HG02642 (cell line): Measurements from ENCODE around the gene ATG2A.
A peak's percentile ranks its signal among the peaks of the same experiment; 100 is the strongest.

Experiments used
- ATAC-seq: cut with Tn5 transposase; IDR thresholded peaks from one replicate; pipeline ENCODE4 v1.9.1; 2021; ENCODE audit warnings: mild to moderate bottlenecking; ENCODE audit not compliant: unreplicated experiment, poor library complexity

Gene ATG2A

DNA sequence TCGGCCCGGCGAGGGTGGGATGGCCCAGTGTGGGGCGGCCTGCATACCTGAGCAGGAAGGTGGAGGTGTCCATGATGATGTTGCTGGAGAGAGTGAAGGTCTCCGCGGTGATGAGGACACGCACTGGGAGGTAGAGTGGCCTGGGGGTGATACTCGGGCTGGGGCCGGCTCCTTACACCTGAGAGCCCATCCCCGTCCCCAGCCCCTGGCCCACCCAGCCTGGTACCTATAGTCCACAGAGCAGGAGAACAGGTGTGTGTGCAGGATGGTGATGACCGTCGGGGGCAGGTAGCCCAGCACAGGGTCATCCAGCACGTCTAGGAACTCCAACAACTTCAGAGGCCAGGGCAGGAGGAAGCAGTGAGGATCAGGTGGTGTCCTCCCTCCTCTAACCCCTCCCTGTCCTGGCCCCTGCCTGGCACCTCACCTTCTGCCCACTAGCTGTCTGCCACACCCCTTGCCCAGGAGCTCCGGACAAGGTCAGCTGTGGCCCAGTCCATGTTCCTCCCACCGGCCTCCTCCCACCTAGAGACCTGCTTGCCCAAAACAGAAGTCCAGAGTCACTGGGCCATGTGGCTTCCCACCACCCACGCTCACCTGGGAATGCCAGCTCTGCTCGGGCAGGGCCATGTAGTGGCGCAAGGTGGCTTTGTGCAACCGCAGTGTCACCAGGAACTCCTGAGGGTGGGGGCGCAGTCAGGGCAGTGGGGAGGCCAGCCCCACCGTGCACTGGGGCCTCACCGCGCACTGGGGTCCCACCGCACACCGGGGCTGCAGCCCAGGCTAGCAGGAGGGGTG, 11.3 kb downstream of the ATG2A start:
- no peak for ATAC-seq

DNA sequence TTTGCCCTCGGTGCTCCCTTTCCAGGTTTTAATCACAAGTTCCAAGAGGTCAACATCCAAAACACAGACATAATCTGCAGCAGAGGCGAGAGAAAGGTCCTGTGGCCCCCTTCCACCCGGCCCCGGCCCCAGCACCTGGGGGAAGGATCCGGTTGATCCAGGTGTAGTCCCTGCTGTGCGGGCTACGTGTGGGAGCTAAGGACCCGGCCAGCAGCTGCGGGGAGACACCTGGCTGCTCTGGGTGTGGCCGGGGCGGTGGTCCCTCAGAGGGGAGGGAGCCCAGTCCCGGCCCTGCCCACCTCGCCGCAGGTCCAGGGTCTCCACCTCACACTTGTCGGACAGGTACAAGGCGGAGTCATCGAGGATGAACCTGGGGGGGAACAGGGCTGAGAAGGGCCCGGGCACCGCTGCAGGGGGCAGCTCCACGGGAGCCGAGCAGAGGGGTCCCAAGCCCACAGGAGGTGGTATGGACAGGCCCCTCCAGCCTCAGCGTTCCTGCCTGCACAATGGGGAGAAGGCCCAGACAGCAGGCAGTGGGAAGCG, 13.6 kb downstream of the ATG2A start:
- no peak for ATAC-seq

DNA sequence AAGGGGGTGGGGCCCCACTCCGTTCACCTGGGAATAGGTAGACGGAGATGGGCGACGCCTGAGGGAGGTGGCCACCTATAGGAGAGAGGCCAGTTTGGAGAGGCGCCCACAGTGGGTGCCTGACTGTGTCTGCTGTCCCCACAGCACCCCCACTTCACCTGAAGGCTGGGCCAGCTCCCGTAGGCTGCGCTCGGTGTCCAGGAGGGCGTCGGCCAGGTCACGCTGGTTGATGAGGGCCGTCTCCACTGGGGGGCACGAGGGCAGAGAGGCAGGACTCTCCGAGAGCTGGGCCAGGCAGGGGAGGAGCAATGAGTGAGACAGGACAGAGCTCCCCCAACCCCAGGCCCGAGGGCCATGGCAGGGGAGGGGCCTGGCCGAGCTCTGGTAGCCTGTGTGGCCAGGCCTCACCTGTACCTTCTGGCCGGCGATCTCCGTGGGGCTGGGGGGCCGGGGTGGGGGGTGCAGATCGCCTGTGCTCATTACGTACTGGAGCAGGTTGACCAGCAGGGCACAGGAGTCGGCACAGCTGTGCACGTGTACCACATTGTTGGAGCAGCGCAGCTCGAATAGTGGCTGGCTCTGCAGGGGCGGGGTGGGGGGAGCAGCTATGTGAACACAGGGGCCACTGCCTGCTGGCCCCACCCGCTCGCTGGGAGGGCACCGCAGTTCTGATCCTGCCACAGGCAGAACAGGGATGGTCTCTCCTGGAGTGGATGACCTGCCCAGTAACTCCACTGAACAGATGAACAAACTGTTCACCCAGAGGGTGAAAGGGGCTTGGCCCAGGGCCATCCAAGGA, 14.7 kb downstream of the ATG2A start:
- no peak for ATAC-seq

DNA sequence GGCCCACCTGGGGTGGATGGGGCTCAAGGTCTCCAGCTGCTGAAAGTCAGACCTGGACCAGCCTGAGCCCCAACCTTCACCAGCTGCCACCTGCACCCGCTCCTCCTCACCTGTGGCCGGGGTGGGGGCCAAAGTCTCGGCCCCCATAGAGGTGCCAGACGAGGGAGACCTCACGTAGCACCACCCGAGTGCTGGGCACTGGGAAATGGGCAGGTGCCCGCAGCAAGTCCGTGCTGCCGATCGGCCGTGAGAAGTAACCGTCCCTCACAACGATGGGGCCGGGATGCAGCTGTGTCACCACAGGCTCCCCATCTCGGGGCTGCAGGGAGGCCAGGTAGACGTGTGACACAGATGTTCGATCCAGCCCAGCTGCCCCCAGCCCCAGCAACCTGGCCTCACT, 16.2 kb downstream of the ATG2A start:
- ATAC-seq = no peak

DNA sequence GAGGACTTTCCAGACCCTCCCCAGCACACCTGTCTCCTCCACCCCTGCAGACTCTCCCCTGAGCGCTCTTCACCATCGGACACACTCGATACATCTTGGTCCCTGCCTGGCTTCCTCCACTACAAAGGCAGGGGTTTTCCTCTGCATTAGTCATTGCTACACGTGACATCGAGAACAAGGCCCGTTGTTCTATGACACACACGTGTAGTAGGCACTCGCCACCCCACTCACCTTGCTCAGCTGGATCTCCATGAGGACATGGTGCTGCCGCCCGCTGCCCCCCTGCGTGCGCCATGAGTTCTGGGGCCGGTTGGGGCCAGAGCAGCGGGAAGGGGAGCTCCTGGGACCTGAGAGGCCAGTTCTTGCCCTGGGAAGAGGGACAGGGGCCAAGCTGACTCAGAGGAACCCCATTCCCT, 16.7 kb downstream of the ATG2A start:
- ATAC-seq = no peak

DNA sequence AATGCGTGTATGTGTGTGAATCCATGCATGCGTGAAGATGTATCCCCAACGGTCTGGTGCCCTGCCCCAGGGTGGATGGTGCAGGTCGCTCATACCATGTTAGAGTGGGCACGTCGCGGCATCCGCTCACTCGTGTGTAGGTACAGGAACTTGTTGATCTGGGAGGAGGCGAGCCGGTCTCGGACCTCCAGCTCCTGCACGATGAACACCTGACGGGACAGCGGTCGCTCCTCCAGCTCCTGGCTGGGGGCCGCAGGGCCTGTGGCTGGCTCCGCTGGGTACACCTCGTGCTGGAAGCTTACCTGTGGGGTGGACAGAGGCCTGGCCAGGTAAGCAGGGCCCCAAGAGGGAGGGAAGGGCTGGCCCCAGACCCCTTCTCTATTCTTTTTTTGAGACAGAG, 18.5 kb downstream of the ATG2A start:
- no peak for ATAC-seq

DNA sequence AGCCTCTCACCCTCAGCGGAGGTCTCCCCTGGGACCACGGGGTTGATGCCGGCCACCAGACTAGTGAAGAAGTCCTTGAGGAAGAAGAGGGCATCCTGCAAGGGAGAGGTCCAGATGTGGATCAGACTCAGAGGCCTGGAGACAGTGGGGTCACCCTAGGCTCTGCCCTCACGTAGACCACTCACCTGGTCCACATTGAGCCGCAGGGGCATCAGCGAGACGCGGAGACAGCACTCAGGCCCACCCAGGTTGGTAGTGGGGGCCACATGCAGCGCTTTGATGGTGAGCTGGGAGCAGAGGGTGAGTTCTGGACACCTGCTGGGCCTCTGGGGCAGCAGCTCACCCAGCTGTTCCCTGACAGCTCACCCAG, 18.9 kb downstream of the ATG2A start:
- ATAC-seq = no peak

DNA sequence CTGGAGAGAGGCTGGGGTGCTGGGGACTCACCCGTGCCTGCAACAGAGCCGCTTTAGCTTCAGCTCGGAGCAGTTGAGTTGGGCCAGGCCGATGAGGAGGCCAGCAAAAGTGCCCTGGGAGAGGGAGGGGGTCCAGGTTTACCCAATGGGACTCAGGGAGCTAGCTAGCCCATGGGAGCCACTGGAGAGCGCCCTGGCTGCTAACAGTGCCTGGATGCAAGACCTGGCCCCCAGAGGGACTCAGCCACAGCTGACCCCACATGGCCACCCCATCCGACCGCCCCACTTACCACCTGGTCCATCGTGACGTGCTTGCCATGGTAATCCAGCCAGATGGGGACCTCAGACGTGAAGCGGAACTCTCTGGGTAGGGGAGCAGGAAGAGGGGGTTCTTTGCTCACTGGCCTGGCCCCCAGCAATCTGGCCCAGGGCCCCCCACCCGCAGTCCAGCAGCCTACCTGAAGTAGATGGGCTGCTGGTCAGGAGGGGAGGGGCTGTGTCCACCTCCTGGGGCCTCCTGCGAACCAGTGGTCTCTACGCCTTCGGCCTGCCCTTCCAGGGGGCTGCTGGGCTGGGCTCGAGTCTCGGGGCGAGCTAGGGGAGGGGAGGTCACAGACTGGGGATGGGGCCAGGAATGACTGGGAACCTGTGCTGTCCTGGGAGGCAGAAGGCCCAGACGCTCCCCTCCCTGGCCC, 19.5 kb downstream of the ATG2A start:
- ATAC-seq = no peak

DNA sequence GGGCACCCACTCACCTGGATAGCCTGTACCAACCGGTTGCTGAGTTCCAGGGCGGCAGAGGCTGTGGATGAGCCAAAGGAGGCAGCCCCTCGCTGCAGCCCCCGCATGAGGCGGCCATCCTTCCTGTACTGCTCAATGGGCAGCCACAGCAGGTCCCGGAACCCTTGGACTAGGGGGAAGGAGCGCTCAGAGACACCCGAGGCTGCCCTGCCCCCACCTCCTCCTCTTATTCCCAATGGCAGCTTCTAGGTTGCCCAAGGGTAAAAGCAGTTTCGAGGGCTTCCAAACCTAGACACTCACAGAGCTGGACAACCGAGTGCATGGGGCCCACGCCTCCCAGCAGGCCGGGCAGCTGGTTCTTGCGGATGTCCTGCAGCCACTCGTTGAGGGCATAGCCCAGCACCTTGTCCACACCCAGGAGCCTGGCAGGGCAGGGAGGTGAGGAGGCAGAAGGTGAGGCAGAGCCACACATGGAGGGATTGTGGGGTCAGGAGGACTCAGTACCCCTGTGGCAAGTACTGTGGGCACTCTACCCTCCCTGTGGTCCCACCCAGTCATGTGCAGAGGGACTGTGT, 20.5 kb downstream of the ATG2A start:
- no peak for ATAC-seq

DNA sequence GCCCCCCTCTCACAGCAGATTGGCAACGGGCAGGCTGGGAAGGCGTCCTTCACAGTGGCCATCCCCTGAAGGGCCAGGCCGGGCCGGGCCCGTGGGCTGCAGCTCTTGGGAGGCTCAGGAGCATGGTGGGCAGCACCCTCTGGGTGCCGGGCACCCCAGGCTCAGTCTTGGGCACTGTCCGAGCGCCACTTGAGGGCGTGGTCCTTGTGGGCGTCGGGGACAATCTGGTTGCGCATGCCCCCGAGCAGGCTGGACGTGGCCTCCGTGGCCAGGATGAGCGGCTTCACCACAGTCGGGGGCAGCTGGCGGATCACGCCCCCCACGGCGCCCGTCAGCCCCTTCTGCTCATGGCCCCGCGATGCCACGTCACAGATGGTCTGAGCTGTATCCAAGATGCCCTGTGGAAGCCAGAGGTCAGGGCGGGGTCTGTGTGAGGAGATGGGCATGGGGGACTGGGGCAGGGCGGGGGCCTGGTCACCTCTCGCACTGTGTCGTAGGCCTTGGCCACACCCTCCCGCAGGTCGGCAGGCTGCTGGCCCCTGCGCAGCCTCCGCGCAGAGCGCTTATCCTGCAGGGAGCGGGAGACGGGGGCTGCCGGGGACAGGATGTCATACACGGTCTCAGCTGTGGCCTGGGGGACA, 22.1 kb downstream of the ATG2A start:
- ATAC-seq = no peak

DNA sequence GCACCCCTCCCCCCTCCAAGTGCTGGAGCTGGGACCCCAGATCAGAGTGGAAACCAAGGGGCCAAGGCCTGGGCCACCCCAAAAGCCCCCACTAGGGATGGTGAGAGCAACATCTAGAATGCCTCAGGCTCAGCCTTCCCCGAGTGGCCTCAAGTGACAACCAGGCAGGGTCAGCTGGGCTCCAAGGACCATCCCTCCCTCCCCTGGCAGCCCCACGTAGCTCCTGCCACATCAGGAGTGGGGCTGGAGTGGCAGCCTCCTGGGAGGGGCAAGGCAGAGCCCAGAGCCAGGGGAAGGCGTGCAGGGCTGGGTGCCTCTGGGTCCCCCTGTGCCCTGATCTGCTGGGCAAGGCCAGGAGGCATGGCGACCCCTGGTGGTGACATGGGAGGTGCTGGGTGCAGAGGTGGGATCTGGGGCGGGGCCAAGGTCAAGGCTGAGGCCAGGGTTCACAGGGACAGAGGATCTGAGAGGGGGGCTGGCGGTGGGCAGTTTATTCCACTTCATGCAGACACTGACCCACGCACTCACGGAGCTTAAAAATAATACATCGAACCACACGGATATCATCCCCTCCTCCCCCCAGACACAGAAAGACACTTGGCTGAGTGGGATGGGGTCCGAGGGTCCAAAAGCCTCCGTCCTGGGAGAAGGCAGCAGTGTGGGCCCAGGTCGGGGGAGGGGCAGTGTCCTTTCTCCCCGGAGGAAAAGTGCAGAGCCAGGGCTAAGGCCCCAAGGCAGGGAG, 22.8 kb downstream of the ATG2A start:
- ATAC-seq = peak; percentile 51

DNA sequence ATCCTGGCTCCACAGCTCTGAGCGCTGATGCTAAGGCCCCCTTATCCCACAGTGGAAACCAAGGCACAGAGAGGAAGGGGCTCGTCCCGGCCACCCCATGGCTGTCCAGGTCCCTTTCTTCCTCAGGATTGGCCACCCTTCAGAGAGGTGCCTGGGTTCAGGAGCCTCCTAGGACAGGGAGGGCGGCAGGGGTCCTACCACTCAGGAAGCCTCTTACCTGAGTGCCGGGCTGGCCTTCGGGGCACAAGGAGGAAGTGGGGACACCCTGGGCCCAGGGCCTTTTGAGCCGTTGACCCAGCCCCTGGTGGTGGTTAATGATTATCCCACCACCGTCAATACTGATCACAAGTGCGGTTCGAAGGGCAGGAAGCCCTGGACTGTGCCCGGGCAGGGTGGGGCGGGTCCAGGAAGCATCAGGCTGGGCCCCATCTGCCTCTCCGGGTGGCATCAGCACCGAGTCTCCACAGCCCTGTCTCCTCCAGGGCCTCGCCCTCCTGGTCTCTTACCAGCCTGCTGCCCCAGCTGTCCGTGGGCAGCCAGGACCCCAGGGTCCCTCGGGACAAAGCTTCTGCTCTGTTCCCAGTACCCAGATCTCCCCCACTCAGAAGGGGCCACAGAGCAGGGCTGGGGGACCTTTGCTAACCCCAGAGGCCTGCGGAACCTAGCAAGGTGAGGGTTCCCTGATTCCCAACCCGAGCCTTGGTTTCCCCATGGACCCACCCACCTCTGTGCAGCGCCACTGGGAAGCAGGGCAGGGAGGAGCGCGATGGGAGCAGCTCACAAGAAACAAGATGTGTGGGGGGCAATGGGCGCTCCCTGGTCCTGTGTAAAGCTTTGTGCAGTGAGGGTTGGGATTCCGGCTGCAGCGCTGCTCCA, 23.6 kb downstream of the ATG2A start:
- ATAC-seq = no peak

DNA sequence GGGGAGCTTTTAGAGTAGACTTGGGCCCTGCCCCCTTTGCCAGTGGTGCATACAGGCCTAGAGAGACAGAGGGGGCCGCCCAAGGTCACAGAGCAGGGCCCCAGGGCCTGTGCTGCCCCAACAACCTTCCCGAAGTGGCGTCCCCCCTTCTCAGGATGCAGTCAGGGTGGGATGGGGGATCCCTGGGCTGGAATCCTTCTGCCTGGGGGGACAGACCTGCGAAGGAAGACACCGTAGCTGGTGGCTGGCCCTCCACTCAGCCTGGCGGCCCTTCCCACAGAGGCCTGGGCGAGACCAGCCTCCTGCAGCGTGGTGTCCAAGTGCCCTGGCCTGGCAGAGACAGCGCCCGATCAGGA, 24.2 kb downstream of the ATG2A start:
- ATAC-seq = no peak

DNA sequence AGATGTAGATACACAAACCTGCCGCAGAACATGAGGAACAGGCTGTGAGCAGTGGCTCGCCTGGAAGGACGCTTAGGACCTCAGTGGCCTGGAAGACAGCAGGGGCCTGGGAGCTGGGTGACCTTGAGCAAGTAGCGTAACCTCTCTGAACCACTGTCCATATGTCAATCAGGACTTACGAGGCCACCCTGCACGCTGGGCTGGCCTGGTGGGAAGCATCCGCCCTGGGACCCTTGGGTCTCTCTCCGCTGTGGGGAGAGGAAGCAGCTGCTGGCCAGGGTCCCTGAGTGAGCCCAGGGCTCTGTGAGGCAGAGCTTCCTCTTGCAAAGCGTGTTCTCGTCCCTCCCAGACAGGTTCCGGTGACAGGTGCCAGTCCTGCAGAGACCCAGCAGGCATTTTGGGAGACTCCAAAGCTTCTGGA, 24.6 kb downstream of the ATG2A start:
- ATAC-seq = no peak

DNA sequence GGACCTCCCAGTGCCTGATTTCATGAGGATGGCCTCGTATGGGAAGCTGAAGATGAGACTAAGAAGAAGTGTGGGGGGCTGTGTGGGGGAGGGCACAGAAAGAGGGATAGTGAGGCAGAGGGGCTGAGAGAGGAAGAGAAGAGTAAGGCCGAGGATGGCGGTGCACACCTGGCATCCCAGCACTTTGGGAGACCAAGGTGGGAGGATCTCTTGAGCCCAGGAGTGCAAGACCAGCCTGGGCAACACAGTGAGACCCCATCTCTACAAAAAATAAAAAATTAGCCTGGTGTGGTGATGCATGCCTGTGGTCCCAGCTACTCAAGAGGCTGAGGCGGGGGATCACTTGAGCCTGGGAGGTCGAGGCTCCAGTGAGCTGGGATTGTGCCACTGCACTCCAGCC, 25.1 kb downstream of the ATG2A start:
- no peak for ATAC-seq

DNA sequence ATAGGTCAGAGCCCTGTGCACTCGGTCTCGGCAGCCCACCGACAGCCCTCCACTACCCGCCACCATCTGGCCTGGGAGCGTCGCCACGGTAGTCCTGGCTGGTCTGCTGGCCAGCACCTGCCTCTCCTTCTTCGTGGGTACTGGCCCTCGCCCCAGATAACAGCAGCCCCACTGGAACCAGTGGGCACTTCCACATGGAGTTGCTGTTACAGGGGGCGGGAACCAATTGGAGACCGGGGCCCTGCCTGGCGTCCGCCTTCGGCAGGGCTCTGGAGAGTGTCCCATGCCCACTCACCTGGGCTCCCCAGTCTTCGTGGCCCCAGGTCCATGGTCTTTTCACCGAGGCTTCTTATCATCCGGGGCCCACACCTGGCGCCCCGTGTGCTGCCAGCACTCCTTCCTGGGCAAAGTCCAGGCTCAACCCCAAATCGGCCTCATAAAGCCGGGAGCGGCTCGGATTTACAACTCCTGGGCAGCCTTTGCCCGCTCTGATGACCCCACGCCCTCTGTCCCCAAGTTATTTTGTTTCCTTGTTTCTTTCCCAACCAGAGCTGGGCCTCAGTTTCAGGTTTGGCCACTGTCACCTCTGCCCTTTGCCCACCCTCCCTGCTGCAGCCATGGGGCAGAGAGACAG, 25.7 kb downstream of the ATG2A start:
- ATAC-seq = no peak

DNA sequence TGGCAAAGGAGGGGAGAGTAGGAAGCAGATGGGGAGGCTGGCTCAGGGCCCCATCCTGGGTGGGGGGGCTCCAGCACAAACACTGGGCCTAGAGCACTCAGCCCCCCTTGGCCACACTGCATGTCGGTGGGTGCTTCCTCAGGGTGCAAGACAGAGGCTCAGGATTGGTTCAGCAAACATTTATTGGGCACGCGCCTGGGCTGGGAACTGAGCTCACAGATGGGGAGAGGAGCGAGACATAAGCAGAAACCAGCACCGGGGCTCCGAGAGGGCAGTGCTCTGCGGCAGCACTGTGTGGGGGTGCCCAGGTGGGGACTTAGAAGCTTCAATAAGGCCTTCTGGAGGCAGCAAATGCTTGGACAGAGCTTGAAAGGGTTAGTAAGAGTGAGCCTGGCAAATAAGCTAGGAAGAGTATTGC, 26.5 kb downstream of the ATG2A start:
- no peak for ATAC-seq
